AG08396 (cell line): ENCODE results near the gene MTIF2.
A peak's percentile ranks its signal among the peaks of the same experiment; 100 is the strongest.
"Not testable (repeated sequence)": the region's sequence is repeated elsewhere in the genome, so short reads cannot be mapped to it uniquely, and the experiment has no call there.

ENCODE experiments used
- DNase-seq: peaks from one replicate; pipeline ENCODE4 v3.0.0; 2012; ENCODE audit warnings: low spot score, mixed read lengths

MTIF2 gene

GRCh38 chr2:55268907-55269644 lies at the start of gene MTIF2:
Gene MTIF2, minus strand, starts transcription at chr2:55269231. Its CDS starts 5,373 bp downstream, at chr2:55263858.
- peak; percentile 92 for DNase-seq

- no peak for DNase-seq
Observed at GRCh38 chr2:55314985-55315384, 46.0 kb upstream of the MTIF2 start.

DNA sequence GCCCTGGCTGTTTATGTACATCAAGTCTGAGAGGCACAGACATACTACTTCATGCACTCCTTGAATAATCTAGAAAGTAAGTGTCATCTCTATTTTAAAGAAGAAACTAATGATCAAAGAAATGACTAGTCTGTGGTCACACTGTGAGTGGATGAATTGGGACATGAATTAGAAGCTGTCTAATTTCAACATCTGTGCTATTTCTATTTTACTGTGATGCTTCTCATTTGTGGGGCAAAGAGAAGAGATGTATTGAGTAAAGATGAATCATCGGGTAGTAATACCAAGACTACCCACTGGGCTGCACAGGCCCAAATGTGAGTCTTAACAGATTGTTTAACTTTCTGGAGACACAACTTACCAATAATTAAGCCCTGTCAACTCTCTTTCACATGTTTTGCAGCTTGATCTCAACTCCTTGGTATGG lies 42.4 kb upstream of the MTIF2 start:
- DNase-seq: peak; percentile 29

DNA sequence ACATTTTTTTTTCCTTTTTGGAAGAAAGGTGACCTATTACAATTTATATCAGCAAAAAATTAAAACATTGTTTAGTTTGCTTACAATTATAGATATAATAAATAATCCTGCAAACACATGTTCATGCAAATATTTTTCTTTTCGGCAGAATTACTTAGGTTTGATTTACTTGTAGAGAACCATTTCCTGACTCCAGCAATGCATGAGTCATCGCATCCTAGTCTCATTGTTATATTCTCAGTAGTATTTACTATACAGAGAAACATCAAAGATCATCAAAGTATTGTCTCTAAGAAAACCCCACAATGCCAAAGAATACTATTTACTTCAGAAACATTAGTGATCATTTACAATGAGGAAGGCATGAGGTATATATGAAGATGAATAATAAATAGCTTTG lies 40.4 kb upstream of the MTIF2 start:
- DNase-seq: peak; percentile 18

GRCh38 chr2:55302241-55302640 lies 33.2 kb upstream of the MTIF2 start:
- no peak for DNase-seq

DNA sequence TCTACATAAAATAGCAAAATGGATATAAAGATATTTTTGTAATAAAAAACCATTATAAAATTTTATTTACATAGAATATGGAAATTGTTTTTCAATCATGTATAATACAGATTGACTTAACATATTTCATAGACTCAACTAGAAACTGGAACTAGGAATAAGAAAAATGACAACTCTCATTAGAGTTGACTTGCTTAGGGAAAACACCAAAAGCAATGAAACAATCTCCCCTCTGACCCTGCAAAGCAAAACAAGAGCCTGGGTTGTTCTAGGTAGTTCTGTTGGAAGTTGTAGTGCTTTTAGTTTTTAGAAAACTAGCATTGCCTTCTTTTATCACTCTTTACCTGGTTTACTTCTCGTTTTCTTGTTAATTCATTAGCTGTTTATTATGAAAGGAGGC lies 32.2 kb upstream of the MTIF2 start:
- no peak for DNase-seq

- DNase-seq: no peak
Observed at GRCh38 chr2:55296393-55296792, 27.4 kb upstream of the MTIF2 start.

GRCh38 chr2:55283083-55283482 lies 14.1 kb upstream of the MTIF2 start:
- DNase-seq: no peak

DNA sequence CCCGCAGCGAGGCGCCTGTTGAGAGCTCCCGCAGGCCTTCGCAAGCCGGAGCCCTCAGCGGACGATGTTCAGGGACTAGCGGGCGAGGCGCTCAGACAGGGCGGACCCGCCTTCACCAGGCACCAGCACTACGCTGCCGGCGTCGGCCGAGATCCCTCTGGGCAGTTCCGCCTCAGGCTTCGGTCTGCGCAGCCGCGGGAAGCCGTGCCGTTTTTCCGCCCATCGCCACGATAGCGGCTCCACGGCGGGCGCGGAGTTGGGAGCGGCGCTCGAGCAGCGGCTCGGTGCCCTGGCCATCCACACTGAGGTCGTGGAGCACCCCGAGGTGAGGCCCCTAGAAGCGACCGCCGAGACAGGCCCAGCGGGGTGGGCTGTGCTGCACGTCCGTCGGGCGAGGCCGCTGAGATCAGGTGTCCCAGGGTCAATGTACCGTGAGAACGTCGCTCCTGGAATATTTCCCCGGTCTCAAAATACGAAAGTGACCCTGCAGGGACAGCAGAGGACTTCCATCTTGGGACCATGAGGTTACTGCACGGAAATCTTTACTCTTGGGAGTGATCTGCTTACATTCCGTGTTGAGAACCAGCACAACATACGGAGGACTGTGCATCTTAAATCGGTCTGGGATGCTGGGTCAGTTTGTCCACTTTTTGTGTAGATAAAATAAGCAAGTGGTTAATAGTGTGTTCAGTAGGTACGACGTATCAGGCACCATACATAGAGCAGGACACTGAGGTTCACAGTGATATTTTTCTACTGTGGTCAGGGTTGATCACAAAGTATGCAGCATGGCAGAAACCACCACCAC lies 13.3 kb upstream of the MTIF2 start:
- peak; percentile 90 for DNase-seq

- DNase-seq: not testable (repeated sequence)
Observed at GRCh38 chr2:55280851-55281546, 12.0 kb upstream of the MTIF2 start.

DNA sequence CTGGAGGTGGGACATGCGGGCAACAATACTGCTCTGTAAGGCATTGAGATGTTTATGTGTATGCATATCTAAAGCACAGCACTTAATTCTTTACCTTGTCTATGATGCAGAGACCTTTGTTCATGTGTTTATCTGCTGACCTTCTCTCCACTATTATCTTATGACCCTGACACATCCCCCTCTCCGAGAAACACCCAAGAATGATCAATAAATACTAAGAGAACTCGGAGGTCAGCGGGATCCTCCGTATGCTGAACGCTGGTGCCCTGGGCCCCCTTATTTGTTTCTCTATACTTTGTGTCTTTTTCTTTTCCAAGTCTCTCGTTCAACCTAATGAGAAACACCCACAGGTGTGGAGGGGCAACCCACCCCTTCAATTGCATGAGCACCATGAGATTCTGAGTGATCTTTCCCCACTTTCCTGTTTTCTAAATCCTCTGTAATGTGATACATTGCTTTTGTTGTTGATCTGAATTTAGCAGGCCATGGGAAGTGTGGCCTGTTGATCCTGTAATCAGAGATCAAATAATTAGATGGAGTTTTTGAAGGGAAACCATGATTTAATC lies 10.9 kb upstream of the MTIF2 start:
- DNase-seq: not testable (repeated sequence)

- DNase-seq: not testable (repeated sequence)
Observed at GRCh38 chr2:55279214-55279835, 10.3 kb upstream of the MTIF2 start.

DNA sequence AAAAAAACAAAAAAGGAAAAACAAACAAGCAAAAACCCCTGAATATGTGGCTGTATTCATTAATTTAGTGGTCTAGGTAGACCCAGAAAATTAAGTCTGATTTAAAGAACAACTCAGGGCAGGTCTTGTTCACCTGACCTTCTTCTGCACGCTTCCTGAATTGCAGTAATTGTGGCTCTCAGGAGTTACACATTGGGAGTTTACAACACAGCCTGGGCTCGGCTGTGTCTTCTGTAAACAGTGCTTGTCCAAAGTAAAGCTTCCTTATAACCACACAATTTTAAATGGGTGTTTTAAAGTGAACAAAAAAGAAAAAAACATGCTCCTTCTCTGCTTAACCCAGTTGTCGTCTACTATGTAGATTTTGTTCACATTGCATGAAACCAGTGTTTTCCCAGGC lies 8.3 kb upstream of the MTIF2 start:
- no peak for DNase-seq

GRCh38 chr2:55274346-55274745 lies 5.3 kb upstream of the MTIF2 start:
- DNase-seq: not testable (repeated sequence)

DNA sequence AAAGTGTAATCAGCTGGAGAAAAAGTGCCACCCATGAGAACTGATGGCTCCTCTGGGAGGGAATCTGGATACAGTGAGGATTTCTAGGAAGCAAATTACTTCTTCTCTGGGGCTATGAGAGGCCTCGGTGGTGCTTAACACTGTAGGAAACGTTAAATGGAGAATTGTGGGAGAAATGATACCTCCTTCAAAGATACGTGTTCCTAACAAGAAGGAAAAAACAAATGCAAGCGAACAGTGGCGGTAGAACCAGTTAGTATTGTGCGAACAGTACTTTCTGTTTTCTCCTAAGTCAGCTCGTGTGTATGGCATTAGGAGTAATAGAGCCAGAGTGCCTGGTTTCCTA lies 587 bp upstream of the MTIF2 start:
- peak; percentile 3 for DNase-seq

DNA sequence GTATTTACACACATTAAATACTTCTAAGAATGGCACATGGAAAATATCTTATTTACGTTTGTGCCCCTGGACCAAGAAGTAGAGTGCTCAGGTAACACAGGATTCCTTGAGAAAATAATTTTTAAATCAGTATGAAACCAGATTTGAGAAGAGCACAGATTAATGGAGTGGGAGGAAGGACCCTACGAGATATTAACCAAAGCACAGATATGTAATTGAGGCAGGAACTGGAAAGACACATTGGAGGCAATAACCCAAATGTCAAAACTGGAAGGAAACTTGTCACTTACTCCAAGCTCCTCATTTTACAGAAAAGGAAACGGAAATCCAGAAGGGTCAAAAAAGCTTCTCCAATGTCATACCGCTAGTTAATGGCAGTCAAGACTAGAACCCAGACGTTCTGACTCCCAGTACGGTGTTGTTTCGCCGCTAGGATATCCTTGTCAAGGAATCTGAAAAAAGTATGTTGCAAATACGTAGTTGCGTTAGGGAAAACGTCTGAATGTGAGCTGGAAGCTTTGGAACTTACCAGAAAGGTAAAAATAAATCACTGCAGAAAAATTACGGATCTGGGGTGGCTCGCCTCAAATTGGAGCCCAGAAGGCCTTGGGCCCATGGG lies 634 bp downstream of the MTIF2 start:
- DNase-seq: no peak

DNA sequence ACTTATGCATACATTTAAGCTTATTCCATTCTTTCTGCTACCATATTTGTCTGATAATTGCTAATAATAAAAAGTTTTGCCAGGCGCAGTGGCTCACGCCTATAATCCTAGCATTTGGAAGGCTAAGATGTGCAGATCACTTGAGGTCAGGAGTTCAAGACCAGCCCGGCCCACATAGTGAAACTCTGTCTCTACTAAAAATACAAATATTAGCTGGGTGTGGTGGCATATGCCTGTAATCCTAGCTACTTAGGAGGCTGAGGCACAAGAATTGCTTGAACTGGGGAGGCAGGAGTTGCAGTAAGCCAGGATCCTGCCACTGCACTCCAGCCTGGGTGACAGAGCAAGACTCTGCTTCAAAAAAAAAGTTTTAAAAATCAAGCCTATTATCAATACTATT lies 9.4 kb downstream of the MTIF2 start:
- DNase-seq: not testable (repeated sequence)

DNA sequence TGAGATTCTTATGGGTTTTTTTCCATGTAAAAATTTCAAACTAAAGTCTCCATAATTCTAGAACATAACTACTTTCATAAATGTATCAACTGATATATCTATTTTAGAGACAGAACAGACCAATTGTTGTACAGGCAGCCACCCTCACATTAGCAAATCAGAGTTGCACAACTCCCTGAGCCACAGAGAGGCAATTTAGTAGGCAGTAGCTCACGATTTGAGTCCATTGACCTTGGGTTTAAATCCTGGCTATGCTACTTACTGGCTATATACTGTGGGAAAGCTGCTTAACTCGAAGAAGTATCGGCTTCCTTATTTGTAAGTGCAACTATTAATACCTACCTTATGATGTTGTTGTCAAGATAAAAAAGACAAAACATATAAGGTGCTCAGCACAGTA lies 16.2 kb downstream of the MTIF2 start:
- no peak for DNase-seq

DNA sequence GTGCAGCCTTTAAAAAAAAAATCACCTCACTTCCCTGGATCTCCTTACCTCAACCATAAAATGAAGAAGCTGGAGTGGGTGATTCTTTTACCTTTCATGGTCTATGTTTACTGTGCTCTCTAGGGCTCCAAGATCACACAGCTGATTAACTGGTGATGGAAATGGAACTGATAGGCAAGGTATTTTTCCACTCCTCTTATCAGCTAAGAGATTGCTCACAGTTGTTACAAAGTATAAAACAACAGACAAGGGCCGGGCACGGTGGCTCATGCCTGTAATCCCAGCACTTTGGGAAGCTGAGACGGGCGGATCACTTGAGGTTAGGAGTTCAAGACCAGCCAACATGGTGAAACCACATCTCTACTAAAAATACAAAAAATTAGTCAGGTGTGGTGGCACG lies 22.0 kb downstream of the MTIF2 start:
- no peak for DNase-seq

GRCh38 chr2:55245411-55245810 lies 23.6 kb downstream of the MTIF2 start:
- DNase-seq: no peak

DNA sequence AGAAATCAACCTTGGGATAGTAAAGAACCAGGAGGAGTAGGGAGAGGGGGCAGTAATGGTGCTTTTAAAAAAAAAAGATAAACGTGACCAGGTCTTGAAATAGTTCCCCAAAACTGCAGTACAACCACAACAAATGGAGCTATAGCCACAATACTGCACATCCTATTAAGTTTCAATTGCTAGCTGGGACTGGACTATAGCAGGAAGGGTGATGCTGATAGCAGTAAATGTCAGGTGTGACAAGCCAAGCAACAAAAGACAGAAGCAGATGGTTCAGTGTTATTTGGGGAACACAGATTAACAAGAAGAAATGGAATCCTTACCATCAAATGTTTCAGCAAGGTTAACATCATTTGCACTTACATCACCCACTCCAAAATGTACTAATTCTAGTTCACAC lies 26.4 kb downstream of the MTIF2 start:
- no peak for DNase-seq

DNA sequence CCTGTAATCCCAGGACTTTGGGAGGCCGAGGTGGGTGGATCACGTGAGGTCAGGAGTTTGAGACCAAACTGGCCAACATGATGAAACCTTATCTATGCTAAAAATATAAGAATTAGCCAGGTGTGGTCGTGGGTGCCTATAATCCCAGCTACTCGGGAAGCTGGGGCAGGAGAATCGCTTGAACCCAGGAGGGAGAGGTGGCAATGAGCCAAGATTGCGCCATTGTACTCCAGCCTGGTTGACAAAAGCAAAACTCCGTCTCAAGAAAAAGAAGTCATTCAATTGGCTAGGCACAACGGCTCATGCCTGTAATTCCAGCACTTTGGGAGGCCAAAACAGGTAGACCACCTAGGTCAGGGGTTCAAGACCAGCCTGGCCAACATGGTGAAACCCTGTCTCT lies 27.4 kb downstream of the MTIF2 start:
- DNase-seq: not testable (repeated sequence)
